Breast epithelium (tissue), 4 donors: ENCODE measurements around the gene LINGO1. TPM values are rescaled to one million over a fixed set of nuclear protein-coding genes. Genes with fewer than 3 reads are reported as not detected.

Source experiments
- DNase-seq, 2 donors: peaks; one replicate each; pipeline ENCODE4 v3.0.0-alpha.2; 2019; ENCODE audit warnings: low spot score in 2 of 2
- H3K27ac ChIP-seq, 2 donors: fragments of 200-600 bp; sonication (generic) in 1 of 2; one replicate each; pipeline ENCODE4 v1.5.1; 2016 to 2019; ENCODE audit warnings: mild to moderate bottlenecking in 1 of 2
- H3K27me3 ChIP-seq, 2 donors: fragments of 200-600 bp; sonication (generic) in 1 of 2; one replicate each; pipeline versions ENCODE4 v1.5.1 to v1.6.0; 2017 to 2019; ENCODE audit warnings: control low read depth in 1 of 2, mild to moderate bottlenecking in 1 of 2
- H3K36me3 ChIP-seq: fragments of 200-600 bp; one replicate; pipeline ENCODE4 v1.5.1; 2019
- H3K4me1 ChIP-seq, 2 donors: fragments of 200-600 bp; sonication (generic); one replicate each; pipeline ENCODE4 v1.5.1; 2016 to 2019; ENCODE audit warnings: control low read depth in 1 of 2
- H3K4me3 ChIP-seq, 3 donors: fragments of 200-600 bp; sonication (generic); 1 replicate in 2 of 3; 2 replicates in 1 of 3; pipeline ENCODE4 v1.5.1; 2016 to 2019; ENCODE audit warnings: mild to moderate bottlenecking in 3 of 3, moderate library complexity in 2 of 3
- H3K9me3 ChIP-seq, 2 donors: fragments of 200-600 bp; sonication (generic) in 1 of 2; one replicate each; pipeline ENCODE4 v1.5.1; 2016 to 2019; ENCODE audit warnings: control low read depth in 1 of 2
- POLR2A ChIP-seq: fragments of 450-650 bp; IDR thresholded peaks from one replicate; pipeline ENCODE4 v1.6.1; 2016; ENCODE audit warnings: antibody characterized with exemption, mild to moderate bottlenecking, moderate library complexity
- POLR2AphosphoS5 ChIP-seq, 3 donors: sonication (generic); formaldehyde crosslinking; IDR thresholded peaks; one replicate each; pipeline ENCODE4 v1.6.1; 2017; ENCODE audit warnings: antibody characterized with exemption in 3 of 3
- intact Hi-C: fragments of 100-400 bp; cut with DNase I; formaldehyde crosslinking; loops from one replicate; pipeline ENCODE4 v1.15.1; 2023; ENCODE audit warnings: low total_unique reads
- total RNA-seq, 3 donors: library from RNA; depleted of rRNA; stranded (reverse); fragments of >200 nt; gene quantifications; one replicate each; pipeline ENCODE4 v1.1.0, GENCODE V29; 2016
- TF ChIP-seq, protein P1 (sequence below), 3 donors: fragments of 450-650 bp; IDR thresholded peaks; one replicate each; pipeline ENCODE4 v1.5.1; 2016 to 2017; ENCODE audit warnings: antibody characterized with exemption in 3 of 3, mild to moderate bottlenecking in 3 of 3, moderate library complexity in 3 of 3

LINGO1 gene
- total RNA-seq, 3 donors from 2014 or later: 1.2 to 1.6 TPM; not detected in 1

DNA sequence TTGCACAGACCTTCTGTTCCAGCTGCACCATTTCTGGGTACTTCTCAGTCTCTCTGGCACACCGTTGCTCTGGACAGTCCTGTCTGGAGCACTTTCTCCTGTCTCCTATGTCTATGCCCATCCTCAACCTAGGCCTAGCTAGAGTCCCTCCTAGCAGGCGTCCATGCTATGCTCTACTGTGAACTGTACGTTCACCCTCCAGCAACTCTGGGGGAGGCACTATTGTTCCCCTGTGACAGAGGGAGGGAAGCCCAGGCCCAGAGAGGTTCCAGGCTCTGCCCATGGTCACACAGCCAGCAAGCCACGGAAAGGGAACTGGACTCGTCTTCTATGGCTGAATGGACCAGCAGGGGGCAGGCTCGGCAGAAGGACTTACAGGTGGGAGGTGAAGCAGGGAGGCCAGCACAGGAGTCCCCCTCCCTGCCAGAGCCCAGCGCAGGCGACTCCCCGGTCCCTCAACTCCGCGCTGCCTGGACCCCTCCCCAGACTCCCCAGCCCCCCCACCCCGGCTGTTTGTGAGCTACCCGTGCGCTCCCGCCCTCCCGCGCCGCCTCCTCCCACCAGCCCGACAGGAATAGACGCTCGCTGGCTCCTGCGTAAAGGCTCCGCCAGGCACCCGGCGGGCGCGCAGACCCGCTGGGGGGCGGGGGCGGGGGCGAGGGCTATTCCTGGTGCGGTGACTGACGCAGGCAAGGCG is 1.7 kb upstream of the LINGO1 start:
- Histone ChIP-seq H3K4me3 (peak overlapping the region in 1 of 3 donors; percentile 37), H3K27ac (no peak overlapping the region), H3K27me3 (peaks cover 8 to 34% of the 10 kb centered on the region in 2 donors), H3K9me3 (no peaks in the 10 kb centered on the region), H3K36me3 (no peaks in the 10 kb centered on the region), H3K4me1 (peaks cover 0 to 4% of the 10 kb centered on the region in 2 donors)
- DNase-seq: no peak
- TF ChIP-seq POLR2AphosphoS5 (IDR thresholded peaks at IDR 0.05) (no peak), POLR2A (no peak)
- intact Hi-C loops: no loop called here

DNA sequence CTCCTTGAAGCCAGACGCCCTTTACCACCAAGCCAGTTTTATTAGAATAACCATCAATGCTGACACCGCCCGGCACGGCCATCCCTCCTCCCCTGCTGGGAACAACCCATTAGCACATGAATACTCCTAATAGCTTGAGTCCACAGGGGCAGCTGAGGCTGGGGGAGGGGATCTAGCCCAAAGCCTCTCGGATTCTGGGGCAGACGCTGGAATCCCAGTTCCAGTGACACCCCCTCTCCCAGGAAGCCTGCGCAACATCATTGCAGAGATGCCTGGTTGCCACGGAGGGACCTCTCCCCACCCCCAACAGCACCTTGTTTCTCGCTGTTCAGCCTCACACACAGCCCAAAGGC is 1.2 kb upstream of the LINGO1 start:
- no peak for DNase-seq
- intact Hi-C loops: no loop called here
- Histone ChIP-seq H3K36me3 (no peaks in the 10 kb centered on the region), H3K4me3 (peak overlapping the region in 1 of 3 donors; percentile 78), H3K27ac (no peak overlapping the region), H3K4me1 (peaks cover 0 to 4% of the 10 kb centered on the region in 2 donors), H3K27me3 (peaks cover 8 to 34% of the 10 kb centered on the region in 2 donors), H3K9me3 (no peaks in the 10 kb centered on the region)
- TF ChIP-seq, protein P1, sequence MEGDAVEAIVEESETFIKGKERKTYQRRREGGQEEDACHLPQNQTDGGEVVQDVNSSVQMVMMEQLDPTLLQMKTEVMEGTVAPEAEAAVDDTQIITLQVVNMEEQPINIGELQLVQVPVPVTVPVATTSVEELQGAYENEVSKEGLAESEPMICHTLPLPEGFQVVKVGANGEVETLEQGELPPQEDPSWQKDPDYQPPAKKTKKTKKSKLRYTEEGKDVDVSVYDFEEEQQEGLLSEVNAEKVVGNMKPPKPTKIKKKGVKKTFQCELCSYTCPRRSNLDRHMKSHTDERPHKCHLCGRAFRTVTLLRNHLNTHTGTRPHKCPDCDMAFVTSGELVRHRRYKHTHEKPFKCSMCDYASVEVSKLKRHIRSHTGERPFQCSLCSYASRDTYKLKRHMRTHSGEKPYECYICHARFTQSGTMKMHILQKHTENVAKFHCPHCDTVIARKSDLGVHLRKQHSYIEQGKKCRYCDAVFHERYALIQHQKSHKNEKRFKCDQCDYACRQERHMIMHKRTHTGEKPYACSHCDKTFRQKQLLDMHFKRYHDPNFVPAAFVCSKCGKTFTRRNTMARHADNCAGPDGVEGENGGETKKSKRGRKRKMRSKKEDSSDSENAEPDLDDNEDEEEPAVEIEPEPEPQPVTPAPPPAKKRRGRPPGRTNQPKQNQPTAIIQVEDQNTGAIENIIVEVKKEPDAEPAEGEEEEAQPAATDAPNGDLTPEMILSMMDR (IDR thresholded peaks at IDR 0.05): no peak
- no peak for TF ChIP-seq POLR2A
- no peak for TF ChIP-seq POLR2AphosphoS5 (IDR thresholded peaks at IDR 0.05)

DNA sequence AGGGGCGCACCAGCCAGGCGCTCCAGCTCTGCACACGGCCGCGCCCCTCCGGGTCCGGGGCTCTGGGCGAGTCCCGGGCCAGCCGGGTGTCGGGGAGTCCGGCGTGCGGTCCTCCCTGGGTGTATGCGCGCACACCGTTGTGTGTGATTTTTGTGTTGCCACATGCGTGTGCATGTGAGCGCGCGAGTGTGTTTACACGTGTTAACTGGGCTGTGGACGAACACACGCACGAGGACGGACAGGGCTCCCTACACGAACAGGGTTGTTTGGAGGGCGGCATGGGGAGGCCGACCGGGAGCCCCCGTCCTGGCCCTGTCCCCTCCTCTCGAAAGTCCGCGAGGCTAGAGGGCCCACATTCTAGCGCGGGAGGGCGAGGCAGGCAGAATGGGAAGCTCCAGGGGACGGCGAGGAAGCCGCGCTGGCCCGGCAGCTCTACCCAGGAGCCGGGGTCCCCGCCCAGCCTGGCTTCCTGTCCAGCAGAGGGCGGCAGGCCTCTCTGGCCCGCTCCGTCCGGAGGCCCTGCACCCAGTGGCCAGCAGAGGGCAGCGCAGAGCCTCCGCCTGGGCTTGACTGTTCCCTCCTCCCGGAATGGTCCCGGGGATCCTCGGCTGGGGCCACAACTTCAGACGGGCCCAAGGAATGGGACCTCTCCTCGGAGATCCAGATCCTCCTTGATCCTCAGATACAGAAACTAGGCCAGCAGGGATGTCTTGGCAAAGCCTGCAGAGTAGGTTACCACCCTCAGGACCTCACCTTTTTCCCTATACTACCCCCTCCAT is 611 bp upstream of the LINGO1 start:
- TF ChIP-seq, protein P1 (IDR thresholded peaks at IDR 0.05): peak; percentile 78 to 99 (median 97)
- TF ChIP-seq POLR2A (no peak), POLR2AphosphoS5 (IDR thresholded peaks at IDR 0.05) (peak in 1 of 3 donors; percentile 13)
- H3K9me3 ChIP-seq: no peaks in the 10 kb centered on the region
- no peaks in the 10 kb centered on the region for H3K36me3 ChIP-seq
- intact Hi-C loops: no loop called here
- H3K4me1 ChIP-seq: peaks cover 0 to 4% of the 10 kb centered on the region in 2 donors
- H3K4me3 ChIP-seq: peak overlapping the region; percentile 47 to 78 (median 62)
- DNase-seq: peak; percentile 62 to 90
- H3K27ac ChIP-seq: peak overlapping the region in 1 of 2 donors; percentile 50
- H3K27me3 ChIP-seq: peaks cover 8 to 34% of the 10 kb centered on the region in 2 donors

DNA sequence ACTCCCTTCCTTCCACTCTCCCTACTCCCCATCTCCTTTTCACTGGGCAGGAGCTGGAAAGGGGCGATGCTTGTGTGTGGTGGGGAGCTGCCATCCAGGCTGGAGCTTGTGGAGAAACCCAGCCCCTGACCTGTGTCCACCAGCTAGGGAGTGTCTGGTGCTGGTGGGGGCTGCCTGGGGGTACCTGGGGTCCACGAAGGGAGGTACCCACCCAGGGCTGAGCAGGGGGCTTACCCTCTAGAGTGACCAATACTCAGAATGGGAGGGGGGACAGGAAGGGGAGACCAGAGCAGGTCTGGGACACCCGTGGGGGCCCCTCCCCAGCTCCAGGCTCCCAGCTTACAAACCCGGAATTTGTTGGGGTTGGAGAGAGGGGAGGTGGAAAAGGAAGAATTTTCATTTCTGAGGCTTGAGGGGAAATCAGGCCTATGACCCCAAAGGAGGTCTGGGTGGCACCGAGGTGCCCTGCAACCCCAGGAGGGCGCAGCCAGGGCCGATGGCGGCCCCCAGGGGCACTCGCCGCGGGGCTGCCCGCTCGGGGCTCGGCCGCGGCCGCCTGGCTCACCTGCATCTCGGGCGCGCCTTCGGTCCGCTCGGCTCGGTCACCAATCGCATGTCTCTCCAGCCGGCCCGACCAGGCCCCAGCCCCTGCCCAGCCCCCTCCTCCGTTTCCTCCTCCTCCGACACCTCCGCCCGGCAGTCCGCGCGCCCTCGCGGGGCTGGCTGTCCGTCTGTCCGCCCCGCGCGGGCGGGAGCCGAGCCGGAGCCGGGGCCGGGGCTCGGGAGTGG is 773 bp downstream of the LINGO1 start:
- TF ChIP-seq POLR2AphosphoS5 (IDR thresholded peaks at IDR 0.05): no peak
- TF ChIP-seq, protein P1 (IDR thresholded peaks at IDR 0.05): no peak
- peaks cover 8 to 34% of the 10 kb centered on the region in 2 donors for H3K27me3 ChIP-seq
- H3K4me1 ChIP-seq: peaks cover 0 to 4% of the 10 kb centered on the region in 2 donors
- H3K9me3 ChIP-seq: no peaks in the 10 kb centered on the region
- no peak overlapping the region for H3K27ac ChIP-seq
- intact Hi-C loops: no loop called here
- H3K36me3 ChIP-seq: no peaks in the 10 kb centered on the region
- H3K4me3 ChIP-seq: peak overlapping the region; percentile 36 to 78 (median 62)
- DNase-seq: no peak

DNA sequence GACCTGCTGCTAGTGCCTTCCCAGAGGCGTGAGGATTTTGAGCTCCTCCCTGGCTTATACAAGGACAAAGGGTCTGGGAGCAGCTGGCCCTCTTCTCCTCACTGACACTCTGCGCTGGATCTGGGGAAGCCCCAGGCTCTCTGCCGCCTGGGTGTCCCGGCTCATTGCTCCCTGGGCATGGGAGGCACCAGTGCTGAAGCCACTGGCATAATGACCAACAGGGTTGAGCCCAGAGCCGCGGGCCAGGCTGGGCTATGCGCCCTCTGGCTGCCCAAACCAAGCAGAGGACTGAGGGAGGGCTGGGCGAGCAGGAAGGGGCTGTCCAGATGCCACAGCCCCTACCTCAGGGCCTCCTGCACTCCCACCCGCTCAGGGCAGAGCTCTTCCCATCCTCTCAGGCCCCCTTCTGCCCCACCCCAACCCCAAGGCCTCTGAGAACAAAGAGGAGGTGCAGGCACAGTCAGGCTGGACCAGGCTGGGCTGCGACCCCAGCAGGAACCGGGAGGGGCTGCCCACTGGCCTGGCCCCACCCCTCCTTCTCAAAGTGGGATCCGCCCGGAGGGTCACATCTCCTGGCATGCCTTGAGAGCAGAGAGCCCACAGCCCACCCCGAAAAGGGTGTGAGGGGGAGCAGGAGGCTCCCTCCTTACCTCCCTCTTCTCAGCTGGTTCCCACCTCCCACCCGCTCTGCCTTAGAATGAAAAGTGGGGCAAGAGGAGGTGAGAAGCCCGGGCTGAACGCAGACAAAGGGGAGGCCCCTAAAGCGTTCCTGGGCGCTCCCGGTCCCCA is 1.6 kb downstream of the LINGO1 start:
- TF ChIP-seq, protein P1 (IDR thresholded peaks at IDR 0.05): no peak
- TF ChIP-seq POLR2AphosphoS5 (IDR thresholded peaks at IDR 0.05) (no peak), POLR2A (no peak)
- Histone ChIP-seq H3K4me1 (peaks cover 0 to 4% of the 10 kb centered on the region in 2 donors), H3K27ac (no peak overlapping the region), H3K4me3 (peak overlapping the region; percentile 3 to 78 (median 62)), H3K9me3 (no peaks in the 10 kb centered on the region), H3K36me3 (no peaks in the 10 kb centered on the region), H3K27me3 (peaks cover 8 to 34% of the 10 kb centered on the region in 2 donors)
- intact Hi-C loops: no loop called here
- DNase-seq: no peak
